T47D (cell line): ENCODE data around the gene SAMD7.
A peak's percentile ranks its signal among the peaks of the same experiment; 100 is the strongest.

ENCODE experiments used
- DNase-seq, 2 experiments: peaks; one replicate each; pipeline versions ENCODE4 v3.0.0 to v3.0.0-alpha.2; 2011 to 2012; ENCODE audit warnings: low read depth in 1 of 2, low spot score in 1 of 2
- JUND ChIP-seq: IDR thresholded peaks from 2 replicates; pipeline ENCODE4 v1.6.1; 2012; ENCODE audit warnings: low read depth
- in situ Hi-C: cut with HindIII; loops from 2 replicates; pipeline ENCODE4 v1.10.0; 2016; ENCODE audit warnings: low sequenced_read_pairs, low pct_unique_long_range_greater_than_20kb

SAMD7 gene

GRCh38 chr3:169955406-169955805, 44.0 kb downstream of the SAMD7 start:
- no peak for DNase-seq
- TF ChIP-seq JUND, result no peak
- in situ Hi-C loops, result no loop called here

- in situ Hi-C loops, result no loop called here
- TF ChIP-seq JUND, result no peak
- no peak for DNase-seq
Observed at GRCh38 chr3:169964176-169964575, 52.8 kb downstream of the SAMD7 start.

- DNase-seq, result peak in 1 of 2 experiments; percentile 37
- in situ Hi-C loops, result no loop called here
- no peak for TF ChIP-seq JUND
Observed at GRCh38 chr3:169965562-169966427, 54.4 kb downstream of the SAMD7 start.

GRCh38 chr3:169966428-169966950, 55.1 kb downstream of the SAMD7 start, which contains the start of gene SEC62:
SEC62 (plus strand) TSS chr3:169966807; CDS start chr3:169966823, 16 bp downstream.
- DNase-seq, result peak; percentile 91 to 97
- in situ Hi-C loops, result no loop called here
- no peak for TF ChIP-seq JUND

- peak; percentile 29 to 51 for DNase-seq
- TF ChIP-seq JUND, result no peak
Observed at GRCh38 chr3:169966951-169967915, 55.9 kb downstream of the SAMD7 start.

GRCh38 chr3:169968224-169968885, 57.0 kb downstream of the SAMD7 start:
- DNase-seq, result no peak
- TF ChIP-seq JUND, result no peak
- in situ Hi-C loops, result no loop called here

More at GRCh38 chr3:169966951-169967915, 55.9 kb downstream of the SAMD7 start:
- in situ Hi-C loops, result no loop called here

- no peak for DNase-seq
- in situ Hi-C loops, result no loop called here
- TF ChIP-seq JUND, result no peak
Observed at GRCh38 chr3:169969174-169970095, 58.1 kb downstream of the SAMD7 start.

- no peak for DNase-seq
- no peak for TF ChIP-seq JUND
- in situ Hi-C loops, result no loop called here
Observed at GRCh38 chr3:169970847-169971246, 59.5 kb downstream of the SAMD7 start.

GRCh38 chr3:169971522-169971921, 60.1 kb downstream of the SAMD7 start:
- no peak for DNase-seq
- in situ Hi-C loops, result no loop called here
- TF ChIP-seq JUND, result no peak

GRCh38 chr3:169980055-169980454, 68.7 kb downstream of the SAMD7 start:
- DNase-seq, result no peak
- in situ Hi-C loops, result no loop called here
- TF ChIP-seq JUND, result no peak

- no peak for DNase-seq
- in situ Hi-C loops, result no loop called here
- no peak for TF ChIP-seq JUND
Observed at GRCh38 chr3:169984292-169984691, 72.9 kb downstream of the SAMD7 start.
